ENCODE data around the gene CLDN9.

Gene CLDN9, protein sequence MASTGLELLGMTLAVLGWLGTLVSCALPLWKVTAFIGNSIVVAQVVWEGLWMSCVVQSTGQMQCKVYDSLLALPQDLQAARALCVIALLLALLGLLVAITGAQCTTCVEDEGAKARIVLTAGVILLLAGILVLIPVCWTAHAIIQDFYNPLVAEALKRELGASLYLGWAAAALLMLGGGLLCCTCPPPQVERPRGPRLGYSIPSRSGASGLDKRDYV

DNA sequence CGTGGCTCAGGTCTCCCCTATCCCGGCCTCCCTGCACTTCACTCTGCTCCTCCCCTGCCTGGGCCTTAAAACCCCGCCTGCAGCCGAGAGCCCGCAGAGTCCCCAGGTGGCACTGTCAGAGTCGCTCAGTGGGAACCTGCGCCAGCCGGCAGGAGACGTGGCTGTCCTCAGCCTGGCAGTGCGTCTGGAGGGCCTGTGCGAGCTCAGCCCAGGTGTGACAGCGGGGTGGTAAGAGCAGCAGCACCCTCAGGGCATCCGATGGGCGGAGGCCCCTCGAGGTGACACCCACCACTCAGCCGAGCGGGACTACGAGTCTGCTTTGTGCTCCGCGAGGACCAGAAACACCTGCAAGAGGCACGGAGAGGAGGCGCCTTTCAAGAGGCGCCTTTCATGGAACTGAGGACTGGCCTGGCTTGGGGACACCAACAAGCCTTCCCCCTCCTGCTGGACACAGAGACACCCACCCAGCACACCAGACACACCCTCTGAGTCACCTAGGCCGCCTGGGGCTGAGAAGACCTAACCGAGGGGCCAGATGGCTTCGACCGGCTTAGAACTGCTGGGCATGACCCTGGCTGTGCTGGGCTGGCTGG is at the start of gene CLDN9:
Gene CLDN9 (plus strand): TSS at position 96 of the 593 bp plus-strand sequence. CDS start 440 bp downstream, at position 536.
- no peak for DNase-seq

DNA sequence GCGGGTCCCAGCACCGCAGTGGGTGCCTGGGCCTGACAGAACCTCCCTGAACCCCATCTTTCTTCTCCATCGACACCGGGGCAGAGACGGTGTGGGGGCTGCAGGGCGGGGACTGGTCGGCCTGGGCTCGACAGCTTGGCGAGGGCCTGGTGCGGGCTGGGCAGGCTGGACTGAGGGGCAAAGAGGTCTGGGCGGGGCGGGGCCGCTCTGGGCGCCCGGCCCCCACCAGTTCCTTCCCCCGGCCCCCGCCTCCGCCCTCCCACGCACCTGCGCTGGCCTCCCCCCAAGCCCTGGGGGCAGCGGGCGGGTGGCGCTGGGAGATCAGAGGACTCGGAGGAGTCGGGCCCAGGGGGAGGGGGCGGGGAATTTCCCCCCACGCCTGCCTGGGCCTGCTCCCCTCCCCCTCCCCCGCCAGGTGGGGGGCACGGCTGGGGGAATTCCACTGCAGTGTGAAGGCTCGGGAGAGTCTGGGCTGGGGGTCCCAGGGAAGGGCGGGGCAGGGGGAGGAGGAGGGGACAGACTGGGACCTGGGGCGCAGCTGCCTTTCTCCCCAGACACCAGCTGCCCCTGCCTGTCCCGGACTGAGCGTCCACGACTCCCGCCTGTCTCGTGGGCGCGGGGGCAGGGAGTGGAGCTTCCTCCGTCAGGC is 49.5 kb upstream of the CLDN9 start:
- peak; percentile 61 for DNase-seq

DNA sequence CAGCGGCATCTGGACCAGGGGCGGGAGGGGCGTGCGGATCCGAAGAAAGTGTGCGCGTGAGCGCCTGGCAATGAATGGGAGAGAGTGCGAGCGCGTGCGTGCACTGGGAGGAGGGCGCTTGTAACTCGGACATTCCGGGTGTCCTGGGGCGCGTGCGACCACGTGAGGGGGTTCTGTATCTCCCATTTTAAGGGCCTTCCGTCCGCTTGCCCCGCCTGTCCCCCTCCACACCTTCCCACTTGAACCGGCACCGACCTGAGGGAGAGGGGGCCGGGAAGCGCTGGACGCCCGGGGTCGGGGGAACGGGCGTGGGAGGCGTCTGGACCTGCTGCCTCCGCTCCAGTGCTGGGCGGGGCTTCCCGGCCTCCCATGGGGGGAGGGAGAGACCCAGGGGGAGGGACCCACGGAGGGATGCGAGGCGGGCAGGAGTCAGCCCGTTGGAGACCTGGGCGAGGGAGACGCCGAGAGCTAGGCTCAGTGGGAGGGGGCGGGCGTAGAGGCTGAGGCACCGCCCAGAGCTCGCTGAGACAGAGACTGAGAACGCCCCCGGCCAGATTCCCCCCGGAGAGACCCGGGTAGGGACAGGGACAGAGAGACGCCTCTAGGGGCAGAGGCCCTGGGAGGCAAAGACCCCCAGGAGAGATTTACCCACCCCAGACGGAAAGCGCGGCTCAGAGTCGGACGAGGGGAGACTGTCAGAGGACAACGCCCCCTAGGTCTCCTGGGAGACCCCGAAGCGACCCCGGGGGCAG is 48.8 kb upstream of the CLDN9 start, which contains the start of gene KREMEN2:
Gene KREMEN2 (plus strand): TSS at position 553 of the 752 bp plus-strand sequence. CDS start 246 bp downstream, outside the sequence.
- DNase-seq, result peak; percentile 54

DNA sequence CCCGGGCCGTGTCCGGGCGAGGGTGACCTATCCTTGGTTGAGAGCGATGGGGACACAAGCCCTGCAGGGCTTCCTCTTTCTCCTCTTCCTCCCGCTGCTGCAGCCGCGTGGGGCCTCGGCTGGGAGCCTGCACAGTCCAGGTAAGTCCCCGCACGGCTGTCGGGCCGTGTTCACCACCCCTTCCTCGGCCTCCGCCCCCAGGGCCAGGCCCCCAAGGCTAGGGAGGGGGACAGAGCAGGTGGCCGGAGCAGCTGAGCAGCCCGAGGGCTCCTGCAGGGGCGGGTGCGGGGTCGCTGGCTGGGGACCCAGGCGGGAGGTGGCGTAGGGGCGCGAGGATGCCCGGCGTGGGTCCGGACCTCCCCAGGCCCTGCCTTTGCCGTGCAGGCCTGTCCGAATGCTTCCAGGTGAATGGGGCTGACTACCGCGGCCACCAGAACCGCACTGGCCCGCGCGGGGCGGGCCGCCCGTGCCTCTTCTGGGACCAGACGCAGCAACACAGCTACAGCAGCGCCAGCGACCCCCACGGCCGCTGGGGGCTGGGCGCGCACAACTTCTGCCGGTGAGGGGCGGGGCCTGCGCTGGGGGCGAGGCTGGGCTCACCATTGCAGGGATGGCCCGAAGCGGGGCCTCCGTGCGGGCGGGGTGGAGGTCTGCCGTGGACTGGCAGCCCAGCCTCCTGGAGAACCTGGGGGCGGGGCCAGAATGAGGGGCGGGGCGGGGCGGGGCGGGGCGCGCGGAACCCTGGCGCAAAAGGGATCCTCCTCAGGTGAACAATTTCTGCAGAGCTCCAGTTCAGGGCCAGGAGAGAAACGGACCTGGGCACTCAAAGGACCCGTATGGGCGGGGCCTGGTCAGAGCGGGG is 48.0 kb upstream of the CLDN9 start:
- peak; percentile 43 for DNase-seq

DNA sequence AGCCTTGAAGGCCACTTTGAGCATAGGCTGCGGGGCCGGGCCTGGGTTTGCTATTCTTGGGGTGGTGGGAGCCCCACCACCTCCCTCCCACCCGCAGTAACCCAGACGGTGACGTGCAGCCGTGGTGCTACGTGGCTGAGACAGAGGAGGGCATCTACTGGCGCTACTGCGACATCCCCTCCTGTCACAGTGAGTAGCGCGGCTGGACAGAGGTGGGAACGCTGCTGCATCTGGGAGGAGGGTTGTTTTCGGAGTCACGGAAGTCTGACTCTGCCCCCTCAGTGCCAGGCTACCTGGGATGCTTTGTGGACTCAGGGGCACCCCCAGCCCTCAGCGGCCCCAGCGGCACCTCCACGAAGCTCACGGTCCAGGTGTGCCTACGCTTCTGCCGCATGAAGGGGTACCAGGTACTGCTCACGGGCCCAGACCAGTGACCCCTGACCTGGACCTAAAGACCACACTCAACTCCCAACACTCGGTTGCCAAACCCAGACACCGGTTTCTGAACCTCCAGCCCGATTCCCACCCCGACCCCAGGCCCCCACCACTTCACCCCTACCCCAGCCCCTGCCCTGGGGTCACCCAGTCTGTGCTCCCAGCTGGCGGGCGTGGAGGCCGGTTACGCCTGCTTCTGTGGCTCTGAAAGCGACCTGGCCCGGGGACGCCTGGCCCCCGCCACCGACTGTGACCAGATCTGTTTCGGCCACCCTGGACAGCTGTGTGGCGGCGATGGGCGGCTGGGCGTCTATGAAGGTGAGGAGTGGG is 46.5 kb upstream of the CLDN9 start:
- DNase-seq, result no peak

DNA sequence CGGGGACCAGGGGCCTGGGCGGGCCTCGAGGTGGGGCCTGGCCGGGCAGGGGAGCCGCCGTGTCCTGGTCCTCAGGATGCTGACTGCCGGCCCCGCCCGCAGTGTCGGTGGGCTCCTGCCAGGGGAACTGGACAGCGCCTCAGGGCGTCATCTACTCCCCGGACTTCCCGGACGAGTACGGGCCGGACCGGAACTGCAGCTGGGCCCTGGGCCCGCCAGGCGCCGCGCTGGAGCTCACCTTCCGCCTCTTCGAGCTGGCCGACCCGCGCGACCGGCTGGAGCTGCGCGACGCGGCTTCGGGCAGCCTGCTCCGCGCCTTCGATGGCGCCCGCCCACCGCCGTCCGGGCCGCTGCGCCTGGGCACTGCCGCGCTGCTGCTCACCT is 45.9 kb upstream of the CLDN9 start:
- no peak for DNase-seq

DNA sequence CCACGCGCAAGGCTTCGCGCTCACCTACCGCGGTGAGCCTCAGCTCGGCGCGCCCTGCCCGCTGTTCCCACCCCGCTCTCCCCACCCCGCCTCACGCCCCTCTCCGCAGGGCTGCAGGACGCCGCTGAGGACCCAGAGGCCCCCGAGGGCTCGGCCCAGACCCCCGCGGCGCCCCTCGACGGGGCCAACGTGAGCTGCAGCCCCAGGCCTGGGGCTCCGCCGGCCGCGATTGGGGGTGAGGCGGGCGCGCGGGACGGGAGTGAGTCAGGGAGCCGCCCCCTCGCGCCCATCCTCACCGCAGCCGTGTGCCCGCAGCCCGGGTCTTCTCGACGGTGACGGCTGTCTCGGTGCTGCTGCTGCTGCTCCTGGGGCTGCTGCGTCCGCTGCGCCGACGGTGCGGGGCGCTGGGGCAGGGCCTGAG is 45.5 kb upstream of the CLDN9 start:
- DNase-seq, result no peak

DNA sequence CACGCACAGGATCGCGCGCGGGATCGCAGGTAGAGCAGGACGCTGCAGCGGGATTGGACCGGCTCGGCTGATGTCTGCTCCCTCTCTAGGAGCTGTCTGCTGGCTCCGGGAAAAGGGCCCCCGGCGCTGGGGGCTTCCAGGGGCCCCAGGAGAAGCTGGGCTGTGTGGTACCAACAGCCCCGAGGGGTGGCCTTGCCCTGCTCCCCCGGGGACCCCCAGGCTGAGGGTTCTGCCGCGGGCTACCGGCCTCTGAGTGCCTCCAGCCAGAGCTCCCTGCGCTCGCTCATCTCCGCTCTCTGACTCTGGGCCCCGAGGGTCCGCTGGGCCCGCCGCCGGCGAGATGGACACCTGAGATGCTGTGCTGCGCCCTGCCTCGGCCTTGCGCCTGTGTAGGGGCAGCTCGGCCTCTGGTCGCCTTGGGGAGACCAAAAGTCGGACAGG is 45.0 kb upstream of the CLDN9 start:
- no peak for DNase-seq

DNA sequence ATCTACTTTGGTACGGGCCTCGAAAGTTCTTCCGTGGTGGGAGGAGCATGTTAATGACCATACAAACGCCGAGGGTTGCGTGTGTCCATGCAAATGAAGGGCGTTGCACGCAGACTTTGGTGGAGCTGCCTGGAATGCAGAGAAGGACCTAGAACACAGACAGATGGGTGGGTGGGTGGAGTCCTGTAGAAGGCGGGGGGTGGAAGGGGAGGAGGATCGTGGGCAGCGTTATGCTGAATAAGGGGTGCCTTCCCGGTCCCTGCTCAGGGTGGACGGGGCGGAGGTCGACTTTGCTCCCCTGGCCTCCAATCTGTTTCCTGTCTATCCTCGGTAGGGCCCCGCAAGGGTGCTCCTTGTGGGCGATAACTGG is 44.4 kb upstream of the CLDN9 start:
- no peak for DNase-seq

DNA sequence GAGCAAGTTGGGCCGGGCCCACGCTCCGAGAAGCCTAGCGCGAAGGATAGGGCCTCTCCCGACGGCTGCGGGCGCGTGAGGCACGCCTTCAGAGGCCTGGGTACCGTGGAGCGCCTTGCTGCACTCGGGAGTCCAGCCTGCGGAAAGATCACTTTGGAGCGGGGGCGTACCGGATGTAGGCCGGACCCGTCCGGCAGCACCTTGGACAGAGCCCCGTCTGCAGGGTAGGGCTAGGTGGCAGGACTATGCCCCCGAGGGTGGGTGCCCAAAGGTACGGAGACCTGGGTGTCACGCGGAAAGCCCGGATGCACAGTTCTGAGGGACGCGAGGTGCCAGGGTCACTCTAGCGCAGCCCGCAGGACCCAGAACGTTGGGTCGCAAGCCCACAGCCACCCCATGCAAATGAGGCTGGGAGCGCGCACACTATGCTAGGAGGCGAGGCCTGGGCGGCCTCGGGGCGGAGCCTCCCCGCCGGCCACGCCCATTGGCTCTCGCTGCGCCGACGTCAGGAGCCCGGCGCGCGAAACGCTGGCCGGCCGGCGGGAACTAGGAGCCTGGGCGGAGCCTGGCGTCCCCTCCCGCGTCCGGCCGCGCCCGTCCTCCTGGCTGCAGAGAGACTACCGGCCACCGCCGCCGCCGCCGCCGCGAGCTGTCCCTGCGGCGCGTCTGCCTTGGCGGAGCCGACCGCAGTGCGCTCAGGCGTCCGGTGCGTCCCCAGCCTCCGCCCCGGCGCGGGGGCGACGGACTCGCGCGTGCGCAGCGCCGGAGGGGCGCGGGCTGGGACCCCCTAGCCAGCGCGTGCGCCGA is 43.8 kb upstream of the CLDN9 start, which contains the start of gene PAQR4:
Gene PAQR4 (plus strand): TSS at position 611 of the 807 bp plus-strand sequence. CDS start 327 bp downstream, outside the sequence.
- peak; percentile 73 for DNase-seq

DNA sequence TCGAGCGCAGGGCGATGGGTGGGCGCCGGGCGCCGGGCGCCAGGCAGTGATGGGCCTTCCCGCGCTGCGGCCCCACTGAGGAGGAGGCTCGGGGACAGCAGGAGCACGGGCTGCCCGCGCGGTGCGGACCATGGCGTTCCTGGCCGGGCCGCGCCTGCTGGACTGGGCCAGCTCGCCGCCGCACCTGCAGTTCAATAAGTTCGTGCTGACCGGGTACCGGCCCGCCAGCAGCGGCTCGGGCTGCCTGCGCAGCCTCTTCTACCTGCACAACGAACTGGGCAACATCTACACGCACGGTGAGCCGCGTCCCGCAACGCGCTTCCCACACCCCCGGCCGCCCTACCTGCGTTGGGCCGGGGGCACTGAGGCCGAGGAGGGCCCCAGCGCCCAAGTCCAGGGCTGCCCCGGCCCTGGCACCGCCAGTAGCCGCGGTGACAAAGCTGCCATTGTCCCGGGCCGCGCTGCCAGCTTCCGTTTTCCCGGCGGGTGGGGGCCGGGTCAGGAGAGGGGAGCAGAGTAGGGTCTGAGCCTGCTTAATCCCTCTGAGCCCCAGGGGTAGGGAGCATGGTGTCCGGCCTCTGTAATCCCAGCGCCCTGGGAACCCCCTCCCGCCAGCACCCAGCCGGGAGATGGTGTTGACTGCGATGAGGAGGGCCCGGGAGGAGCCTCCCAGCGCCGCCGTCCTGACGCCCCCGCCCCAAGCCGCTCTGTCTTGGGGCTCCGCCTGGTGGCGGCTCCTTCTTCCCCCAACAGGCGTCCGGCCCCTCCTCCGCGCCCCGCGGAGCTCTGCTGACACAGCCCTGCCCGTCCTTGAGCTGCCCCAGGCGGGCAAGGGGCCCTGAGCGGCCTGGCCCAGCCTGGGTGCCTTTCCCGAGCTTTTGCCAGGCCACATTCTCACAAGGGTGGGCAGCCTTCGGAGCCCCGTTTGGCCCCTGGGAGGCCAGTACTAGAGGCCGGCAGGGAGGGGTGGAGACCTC is 42.9 kb upstream of the CLDN9 start:
- DNase-seq, result peak; percentile 65

DNA sequence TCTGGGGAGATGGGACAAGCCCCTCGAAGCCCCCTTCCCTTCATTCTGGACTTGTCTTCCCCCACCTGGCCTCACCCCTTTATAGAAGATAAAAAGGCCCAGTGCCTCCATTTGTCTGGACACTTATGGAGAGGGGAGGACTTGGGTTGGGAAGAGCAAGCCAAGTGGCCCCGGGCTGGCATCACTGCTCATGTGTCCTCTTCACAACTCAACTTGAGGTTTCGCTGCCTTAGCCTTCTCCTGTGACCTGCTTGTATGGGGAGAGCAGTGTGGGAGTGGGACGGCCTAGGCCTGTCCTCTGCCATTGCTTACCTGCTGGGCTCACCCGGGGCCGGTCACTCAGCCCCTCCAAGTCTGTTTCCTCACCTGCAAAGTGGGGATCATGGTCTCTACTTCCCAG is 42.2 kb upstream of the CLDN9 start:
- DNase-seq, result no peak

DNA sequence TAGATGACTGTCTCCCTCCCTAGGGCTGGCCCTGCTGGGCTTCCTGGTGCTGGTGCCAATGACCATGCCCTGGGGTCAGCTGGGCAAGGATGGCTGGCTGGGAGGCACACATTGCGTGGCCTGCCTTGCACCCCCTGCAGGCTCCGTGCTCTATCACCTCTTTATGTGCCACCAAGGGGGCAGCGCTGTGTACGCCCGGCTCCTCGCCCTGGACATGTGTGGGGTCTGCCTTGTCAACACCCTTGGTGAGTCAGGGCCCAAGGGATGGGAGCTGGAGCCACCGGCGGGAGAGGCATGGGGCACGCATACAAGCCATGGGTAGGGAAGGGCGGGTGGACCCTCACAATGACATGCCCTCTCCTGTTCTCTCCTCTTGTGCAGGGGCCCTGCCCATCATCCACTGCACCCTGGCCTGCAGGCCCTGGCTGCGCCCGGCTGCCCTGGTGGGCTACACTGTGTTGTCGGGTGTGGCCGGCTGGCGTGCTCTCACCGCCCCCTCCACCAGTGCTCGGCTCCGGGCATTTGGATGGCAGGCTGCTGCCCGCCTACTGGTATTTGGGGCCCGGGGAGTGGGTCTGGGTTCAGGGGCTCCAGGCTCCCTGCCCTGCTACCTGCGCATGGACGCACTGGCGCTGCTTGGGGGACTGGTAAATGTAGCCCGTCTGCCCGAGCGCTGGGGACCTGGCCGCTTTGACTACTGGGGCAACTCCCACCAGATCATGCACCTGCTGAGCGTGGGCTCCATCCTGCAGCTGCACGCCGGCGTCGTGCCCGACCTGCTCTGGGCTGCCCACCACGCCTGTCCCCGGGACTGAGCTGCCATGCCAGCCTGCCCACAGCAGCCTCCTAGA is 41.4 kb upstream of the CLDN9 start:
- no peak for DNase-seq

DNA sequence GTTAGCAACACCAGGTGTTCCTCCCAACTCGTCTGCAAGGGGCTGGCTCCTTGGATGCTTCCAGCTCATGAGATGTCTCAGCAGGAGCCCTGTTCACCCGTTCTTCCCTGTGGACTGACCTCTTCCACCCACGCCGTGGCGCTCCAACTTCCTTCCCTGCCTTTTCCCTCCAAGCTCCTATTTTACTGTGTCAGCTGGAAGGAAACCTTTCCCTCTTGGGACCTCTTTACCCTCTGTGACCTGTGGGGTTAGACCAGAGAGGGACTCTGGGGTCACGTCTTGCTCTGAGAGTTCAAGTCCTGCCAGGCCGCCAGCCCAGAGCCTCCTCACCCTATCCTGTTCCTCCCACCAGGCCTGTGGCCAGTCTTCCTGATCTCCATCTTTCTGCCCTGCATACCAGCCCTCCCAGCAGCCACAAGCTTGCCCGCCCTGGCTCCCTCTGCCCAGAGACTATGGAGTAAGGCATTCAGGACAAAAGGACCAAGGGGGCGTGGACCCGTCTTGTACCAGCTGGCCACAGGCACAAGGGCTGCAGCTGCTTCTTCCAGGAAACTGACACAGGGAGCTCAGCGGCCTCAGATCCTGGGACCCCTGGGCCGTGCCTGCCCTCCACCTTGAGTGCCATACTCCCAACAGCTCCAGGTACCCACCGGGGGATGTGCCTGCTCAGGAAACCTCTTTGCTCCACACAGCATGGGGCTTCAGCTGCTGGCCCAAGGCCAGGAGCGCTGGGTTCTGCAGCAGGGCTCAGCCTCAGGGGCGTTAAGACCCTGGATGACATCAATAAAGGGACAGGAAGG is 40.5 kb upstream of the CLDN9 start:
- no peak for DNase-seq

DNA sequence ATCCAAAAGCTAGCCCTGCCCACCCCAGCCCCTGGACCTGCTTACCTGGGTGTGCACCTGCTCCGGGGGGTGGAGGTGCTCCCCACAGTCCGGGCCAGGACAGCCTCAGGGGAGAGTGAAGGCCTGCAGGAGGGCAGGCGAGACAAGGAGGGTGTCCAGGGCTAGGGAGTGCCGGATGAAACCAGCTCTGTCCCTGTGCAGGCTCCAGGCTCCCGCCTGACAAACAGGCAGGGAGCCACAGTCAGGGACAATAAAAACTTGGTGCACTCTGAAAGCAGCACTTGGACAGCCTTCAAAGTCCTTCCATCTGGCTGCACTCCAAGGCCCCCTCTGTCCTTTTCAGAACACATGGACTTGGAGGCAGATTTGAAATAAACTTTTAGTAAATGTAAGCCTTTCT is 39.6 kb upstream of the CLDN9 start:
- DNase-seq, result no peak

DNA sequence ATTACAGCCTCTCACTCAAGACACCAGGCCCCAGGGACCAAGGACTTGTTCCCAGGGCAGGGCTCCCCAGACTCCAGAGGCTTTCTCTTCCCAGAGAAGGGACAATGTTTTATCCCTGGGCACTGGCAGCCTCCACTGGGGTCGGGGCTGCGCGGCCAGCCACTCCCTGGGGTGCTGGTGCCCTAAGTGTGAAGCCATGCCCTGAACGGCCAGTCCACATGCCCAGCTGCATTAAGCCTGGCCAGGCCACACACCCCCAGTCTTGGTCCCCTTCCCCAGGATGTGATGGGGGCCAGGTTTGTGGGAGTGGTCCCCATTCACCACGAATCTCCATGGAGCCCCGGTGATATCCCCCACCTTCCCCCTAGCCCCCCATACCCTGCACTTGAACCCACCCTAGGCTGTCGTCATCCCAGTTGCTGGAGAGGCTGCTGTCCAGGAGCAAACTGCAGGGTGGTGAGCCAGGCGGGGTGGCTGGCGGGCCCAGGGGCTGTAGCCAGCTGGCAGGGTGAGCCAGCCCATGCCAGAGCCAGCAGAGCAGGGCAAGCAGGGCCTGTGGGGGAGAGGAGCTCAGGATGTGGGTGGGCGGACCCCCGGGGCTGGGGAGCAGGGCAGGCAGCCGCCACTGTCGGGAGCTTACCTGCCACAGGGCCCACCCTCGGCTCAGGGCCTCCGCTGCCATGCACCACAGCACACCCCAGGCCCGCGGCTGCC is 39.0 kb upstream of the CLDN9 start:
- no peak for DNase-seq
